Left ventricle myocardium superior (tissue), 1 donor: Measurements from ENCODE around the gene HS3ST5. TPM values are rescaled to one million over a fixed set of nuclear protein-coding genes. Genes with fewer than 3 reads are reported as not detected.
"Not testable (repeated sequence)": the region's sequence is repeated elsewhere in the genome, so short reads cannot be mapped to it uniquely, and the experiment has no call there.

Experiments used
- ATAC-seq: fragments of 200-7000 bp; cut with Tn5 transposase; one replicate; pipeline ENCODE4 v1.9.1; 2020; ENCODE audit warnings: mild to moderate bottlenecking, moderate library complexity
- DNase-seq: peaks from one replicate; pipeline ENCODE4 v3.0.0-alpha.2; 2020
- intact Hi-C: fragments of 100-400 bp; cut with micrococcal nuclease; formaldehyde crosslinking; loops from one replicate; pipeline ENCODE4 v1.11.0; 2022
- total RNA-seq: library from RNA; stranded (reverse); fragmentation: NEBNext Ultra II Directional; extraction: Animal tissue kit (Norgen Biotek cat#: 25700); gene quantifications from one replicate; pipeline ENCODE4 v1.2.1, GENCODE V29; 2021
- donor health status: DM: no; HTN: yes; CAD: no; lungs with severe emphysema.

HS3ST5 gene
- total RNA-seq, 1 donor from 2014 or later: not detected

GRCh38 chr6:114075777-114076176 lies 267.0 kb downstream of the HS3ST5 start:
- no peak for ATAC-seq
- intact Hi-C loops: no loop called here
- DNase-seq: no peak

GRCh38 chr6:114075300-114075699 lies 267.5 kb downstream of the HS3ST5 start:
- intact Hi-C loops: no loop called here
- DNase-seq (no peak), ATAC-seq (no peak)

- intact Hi-C loops: no loop called here
- ATAC-seq (no peak), DNase-seq (no peak)
Observed at GRCh38 chr6:114068771-114069170, 274.1 kb downstream of the HS3ST5 start.

- ATAC-seq: peak; percentile 56
- intact Hi-C loops: no loop called here
- no peak for DNase-seq
Observed at GRCh38 chr6:114068116-114068515, 274.7 kb downstream of the HS3ST5 start.

- DNase-seq: no peak
- intact Hi-C loops: no loop called here
- ATAC-seq: no peak
Observed at GRCh38 chr6:114064862-114065261, 278.0 kb downstream of the HS3ST5 start.

GRCh38 chr6:114063956-114064355 lies 278.9 kb downstream of the HS3ST5 start:
- ATAC-seq (no peak), DNase-seq (no peak)
- intact Hi-C loops: no loop called here

GRCh38 chr6:114062199-114062598 lies 280.6 kb downstream of the HS3ST5 start:
- DNase-seq (no peak), ATAC-seq (no peak)
- intact Hi-C loops: no loop called here

DNA sequence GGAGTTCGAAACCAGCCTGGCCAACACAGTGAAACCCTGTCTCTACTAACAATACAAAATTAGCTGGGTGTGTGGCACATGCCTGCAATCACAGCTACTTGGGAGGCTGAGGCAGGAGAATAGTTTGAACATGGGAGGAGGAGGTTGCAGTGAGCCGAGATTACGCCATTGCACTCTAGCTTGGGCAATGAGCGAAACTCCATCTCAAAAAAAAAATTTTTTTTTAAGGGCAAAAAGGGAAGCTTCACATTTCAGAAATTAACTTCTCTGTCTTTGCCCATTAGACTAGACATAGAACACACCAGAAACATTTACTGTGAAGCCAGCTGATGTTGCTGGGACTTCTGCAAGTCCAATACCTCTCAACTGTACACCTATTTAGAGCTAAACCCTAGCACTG lies 281.1 kb downstream of the HS3ST5 start:
- DNase-seq (no peak), ATAC-seq (no peak)
- intact Hi-C loops: no loop called here

DNA sequence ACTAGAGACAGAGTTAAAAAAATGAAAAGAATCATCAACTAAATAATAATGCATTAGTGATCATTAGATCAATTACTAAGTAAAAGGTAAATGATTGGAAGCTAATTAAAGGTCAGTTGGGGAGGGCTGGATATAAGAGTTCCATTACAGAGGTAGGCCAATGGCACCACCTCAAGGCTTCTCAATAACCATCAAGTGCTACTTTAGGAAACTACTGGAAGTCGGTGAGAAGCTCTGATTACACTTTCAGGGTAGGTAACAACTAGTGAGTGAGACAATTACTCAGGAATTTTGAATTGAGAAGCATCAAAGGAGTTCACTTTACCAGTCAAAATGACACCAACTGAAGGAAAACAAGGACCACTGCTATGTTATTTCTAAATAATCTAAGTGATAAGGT lies 281.7 kb downstream of the HS3ST5 start:
- intact Hi-C loops: no loop called here
- ATAC-seq: no peak
- no peak for DNase-seq

GRCh38 chr6:114058435-114058834 lies 284.4 kb downstream of the HS3ST5 start:
- DNase-seq (no peak), ATAC-seq (no peak)
- intact Hi-C loops: no loop called here

DNA sequence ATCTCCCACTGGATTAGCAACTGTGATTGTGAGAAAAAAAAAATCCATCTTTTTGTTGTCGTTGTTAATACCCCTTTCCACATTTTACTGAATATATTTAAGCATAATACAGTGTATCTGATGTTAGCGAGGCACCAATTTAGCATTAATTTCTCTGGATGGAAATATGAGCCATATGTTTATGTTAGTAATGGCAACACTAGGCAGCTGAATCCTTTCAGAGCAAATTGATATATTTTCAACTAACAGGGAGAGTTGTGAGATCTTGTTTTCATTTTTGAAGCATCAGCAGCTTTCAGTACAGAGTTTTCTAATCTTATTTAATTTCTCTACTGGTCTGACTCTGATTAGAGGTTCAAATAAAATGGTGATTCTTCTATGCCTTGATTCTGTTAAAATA lies 287.1 kb downstream of the HS3ST5 start:
- no peak for ATAC-seq
- intact Hi-C loops: no loop called here

GRCh38 chr6:114055349-114055748 lies 287.5 kb downstream of the HS3ST5 start:
- intact Hi-C loops: no loop called here
- ATAC-seq: no peak
- DNase-seq: no peak

More for the DNA sequence above, 287.1 kb downstream of the HS3ST5 start:
- no peak for DNase-seq

DNA sequence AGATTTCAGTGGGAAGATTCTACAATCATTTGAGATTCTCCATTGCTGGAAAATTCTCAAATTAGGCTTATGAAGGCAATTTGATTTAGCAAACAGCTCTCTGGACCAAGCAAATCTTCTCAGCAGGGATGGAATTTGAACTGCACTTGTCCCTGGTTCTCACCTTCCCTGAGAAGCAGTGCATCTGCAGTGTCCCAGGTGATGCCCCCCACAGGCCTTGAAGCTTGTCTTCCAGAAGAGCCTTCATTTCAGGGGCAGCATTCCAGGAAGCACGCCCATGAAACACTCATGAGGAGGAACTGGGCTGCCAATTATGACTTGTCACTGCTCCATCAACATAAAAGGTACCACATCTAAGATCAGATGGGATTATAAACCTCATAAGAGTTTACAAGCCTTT lies 289.0 kb downstream of the HS3ST5 start:
- ATAC-seq: no peak

DNA sequence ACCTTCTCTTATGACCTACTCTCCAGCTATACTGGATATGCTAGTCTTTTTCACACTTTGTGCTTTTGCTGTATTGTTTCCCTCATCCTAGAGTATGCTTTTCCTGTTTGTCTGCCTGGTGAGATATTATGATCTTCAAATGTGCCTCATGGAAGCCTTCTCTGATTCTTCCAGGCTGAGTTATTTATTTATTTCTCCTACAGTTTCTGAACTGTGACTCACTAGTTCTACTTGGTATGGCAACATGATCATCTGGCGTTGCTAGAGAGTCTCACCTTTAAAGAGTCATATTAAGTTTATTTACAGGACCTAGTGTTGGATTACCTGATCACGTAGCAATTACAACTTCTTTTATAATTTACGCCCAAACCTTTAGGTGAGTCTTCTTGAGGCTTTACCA lies 290.7 kb downstream of the HS3ST5 start:
- DNase-seq: no peak
- no peak for ATAC-seq
- intact Hi-C loops: no loop called here

More for the DNA sequence above, 289.0 kb downstream of the HS3ST5 start:
- intact Hi-C loops: no loop called here
- DNase-seq: no peak

DNA sequence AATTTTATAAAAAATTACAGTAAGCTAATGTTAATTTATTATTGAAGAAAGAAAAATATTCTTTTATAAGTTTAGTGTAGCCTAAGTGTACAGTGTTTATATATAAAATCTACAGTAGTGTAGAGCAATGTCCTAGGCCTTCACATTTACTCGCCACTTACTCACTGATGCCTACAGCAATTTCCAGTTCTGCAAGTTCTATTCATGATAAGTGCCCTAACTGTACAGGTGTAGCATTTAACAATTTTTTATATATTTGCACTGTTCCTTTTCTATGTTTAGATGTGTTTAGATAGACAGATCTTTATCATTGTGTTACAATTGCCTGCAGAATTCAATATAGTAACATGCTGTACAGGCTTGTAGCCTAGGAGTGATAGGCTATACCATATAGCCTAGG lies 291.8 kb downstream of the HS3ST5 start:
- DNase-seq (no peak), ATAC-seq (no peak)
- intact Hi-C loops: no loop called here

- DNase-seq (no peak), ATAC-seq (no peak)
- intact Hi-C loops: no loop called here
Observed at GRCh38 chr6:114049367-114049966, 293.4 kb downstream of the HS3ST5 start.

DNA sequence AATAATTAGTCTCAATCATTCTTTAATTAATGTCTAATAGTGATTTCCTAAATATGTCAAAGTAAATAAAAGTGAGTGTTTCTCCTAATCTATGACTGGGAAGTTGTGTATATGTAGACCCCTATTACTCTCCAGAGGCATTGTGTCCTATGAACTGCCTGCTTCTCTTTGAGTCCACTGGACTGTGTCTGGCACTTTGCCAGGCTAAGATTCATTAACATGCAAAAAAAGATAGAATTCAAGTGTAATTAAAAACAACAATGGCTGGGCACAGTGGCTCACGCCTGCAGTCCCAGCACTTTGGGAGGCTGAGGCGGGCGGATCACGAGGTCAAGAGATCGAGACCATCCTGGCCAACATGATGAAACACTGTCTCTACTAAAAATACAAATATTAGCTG lies 298.3 kb downstream of the HS3ST5 start:
- ATAC-seq, intact Hi-C loops, DNase-seq: not testable (repeated sequence)

GRCh38 chr6:114042267-114043016 lies 300.4 kb downstream of the HS3ST5 start:
- intact Hi-C loops: no loop called here
- no peak for ATAC-seq
- no peak for DNase-seq

GRCh38 chr6:114040871-114041270 lies 302.0 kb downstream of the HS3ST5 start:
- no peak for ATAC-seq
- intact Hi-C loops: no loop called here
- DNase-seq: no peak

DNA sequence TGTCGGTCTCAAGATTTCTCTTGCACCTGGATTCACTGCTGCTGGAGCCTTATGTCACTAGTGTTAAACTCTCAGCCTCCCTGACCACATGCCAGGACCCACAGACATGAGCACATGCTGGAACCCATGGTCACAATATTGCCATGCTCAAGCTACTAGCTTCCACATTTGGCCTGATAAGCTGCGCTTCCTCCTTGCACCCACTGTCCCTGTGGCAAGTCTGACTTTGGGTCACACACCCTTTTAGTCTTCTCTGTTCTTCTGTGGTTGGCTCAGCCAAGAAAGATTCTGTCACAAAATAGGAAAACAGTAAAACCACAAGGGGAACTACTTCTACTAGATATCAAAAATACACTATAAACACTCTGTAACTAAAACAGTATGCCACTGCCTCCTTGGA lies 303.0 kb downstream of the HS3ST5 start:
- no peak for ATAC-seq
- DNase-seq: no peak

DNA sequence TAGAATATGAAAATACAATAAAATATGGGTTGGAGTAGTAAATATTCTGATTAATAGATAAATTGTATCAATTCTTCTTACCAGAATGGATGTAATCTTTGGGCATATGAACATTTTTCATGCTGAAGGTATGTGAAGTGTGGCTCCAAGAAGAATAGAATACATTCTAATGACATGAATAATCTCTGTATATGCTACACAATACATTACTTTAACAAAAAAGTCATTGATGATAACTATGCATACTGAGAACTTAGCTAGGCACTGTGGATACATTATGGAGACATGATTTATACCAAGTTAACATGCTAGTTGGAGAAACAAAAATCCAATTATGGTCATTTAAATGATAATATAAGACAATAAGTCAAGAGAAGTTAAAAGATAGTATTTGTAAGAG lies 309.2 kb downstream of the HS3ST5 start:
- no peak for DNase-seq
- ATAC-seq: no peak
- intact Hi-C loops: no loop called here

More for the DNA sequence above, 303.0 kb downstream of the HS3ST5 start:
- intact Hi-C loops: no loop called here
